DND-41 (cell line): Measurements from ENCODE around the gene SHFL.

Experiments
- CTCF ChIP-seq: IDR thresholded peaks from 2 replicates; pipeline ENCODE4 v1.5.1; 2012; ENCODE audit warnings: borderline replicate concordance, low read length, moderate library complexity, mild to moderate bottlenecking; ENCODE audit not compliant: poor library complexity, severe bottlenecking; ENCODE audit errors: extremely low read depth
- EZH2 ChIP-seq: IDR thresholded peaks from 3 replicates; pipeline ENCODE4 v1.6.1; 2012; ENCODE audit warnings: borderline replicate concordance, low read depth, mild to moderate bottlenecking, moderate library complexity, low read length, inconsistent platforms; ENCODE audit not compliant: severe bottlenecking

GRCh38 chr19:10095948-10096614, 10.0 kb downstream of the SHFL start:
- TF ChIP-seq CTCF (no peak), EZH2 (no peak)
